HG02610 (cell line): ENCODE data around the gene TET2.
"Not testable (repeated sequence)": the region's sequence is repeated elsewhere in the genome, so short reads cannot be mapped to it uniquely, and the experiment has no call there.

Experiments
- ATAC-seq: cut with Tn5 transposase; IDR thresholded peaks from one replicate; pipeline ENCODE4 v1.9.1; 2021; ENCODE audit warnings: mild to moderate bottlenecking, moderate library complexity; ENCODE audit not compliant: unreplicated experiment

TET2 gene

GRCh38 chr4:105281124-105281415 is 134.4 kb downstream of the TET2 start:
- no peak for ATAC-seq

GRCh38 chr4:105282489-105282888 is 135.8 kb downstream of the TET2 start:
- no peak for ATAC-seq

GRCh38 chr4:105283501-105283900 is 136.8 kb downstream of the TET2 start:
- no peak for ATAC-seq

GRCh38 chr4:105288121-105288520 is 141.4 kb downstream of the TET2 start:
- no peak for ATAC-seq

- no peak for ATAC-seq
These were observed 145.2 kb downstream of the TET2 start for GRCh38 chr4:105291925-105292324.

GRCh38 chr4:105293360-105293759 is 146.7 kb downstream of the TET2 start:
- no peak for ATAC-seq

- no peak for ATAC-seq
These were observed 150.0 kb downstream of the TET2 start for GRCh38 chr4:105296672-105297071.

GRCh38 chr4:105299027-105299426 is 152.4 kb downstream of the TET2 start:
- ATAC-seq, result not testable (repeated sequence)

- no peak for ATAC-seq
These were observed 157.4 kb downstream of the TET2 start for GRCh38 chr4:105304085-105304484.

- peak; percentile 48 for ATAC-seq
These were observed 158.6 kb downstream of the TET2 start for GRCh38 chr4:105305019-105305836.

- ATAC-seq, result peak; percentile 90
These were observed 159.6 kb downstream of the TET2 start for GRCh38 chr4:105306158-105306781.

GRCh38 chr4:105306820-105307219 is 160.1 kb downstream of the TET2 start:
- ATAC-seq, result no peak

GRCh38 chr4:105318486-105318885 is 171.8 kb downstream of the TET2 start:
- ATAC-seq, result no peak

GRCh38 chr4:105327222-105327621 is 180.5 kb downstream of the TET2 start:
- no peak for ATAC-seq

- ATAC-seq, result no peak
These were observed 181.3 kb downstream of the TET2 start for GRCh38 chr4:105327956-105328355.

- ATAC-seq, result no peak
These were observed 182.4 kb downstream of the TET2 start for GRCh38 chr4:105329081-105329480.
